ENCODE data around the gene PCDH9. TPM values are rescaled to one million over a fixed set of nuclear protein-coding genes. Genes with fewer than 3 reads are reported as not detected.

PCDH9 gene
- total RNA-seq, 4 donors from 2014 or later, result 5.7 to 12.9 (median 6.8) TPM

DNA sequence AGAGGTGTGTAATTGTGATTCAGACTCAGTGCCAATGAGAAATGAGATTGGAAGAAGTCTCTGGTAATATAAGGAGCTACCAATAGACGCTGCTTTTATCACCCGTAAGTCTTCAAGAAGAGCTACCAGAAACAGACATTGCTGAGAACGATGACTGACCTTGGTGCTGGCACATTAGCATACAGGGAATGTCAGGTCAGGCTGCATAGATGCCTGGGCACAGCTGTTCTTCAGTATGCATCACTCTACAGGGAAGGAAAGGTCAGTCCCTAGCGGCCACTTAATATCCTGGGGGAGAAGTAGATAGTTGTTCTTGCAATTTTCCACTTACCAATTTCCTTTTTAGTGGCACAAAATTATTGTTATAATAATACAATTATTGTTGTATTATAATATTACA lies 380.4 kb downstream of the PCDH9 start:
- DNase-seq (ENCODE audit: low spot score), result no peak
- no peak for ATAC-seq (ENCODE audit: low FRiP score)
- no peak for TF ChIP-seq CTCF (IDR thresholded peaks at IDR 0.05)

DNA sequence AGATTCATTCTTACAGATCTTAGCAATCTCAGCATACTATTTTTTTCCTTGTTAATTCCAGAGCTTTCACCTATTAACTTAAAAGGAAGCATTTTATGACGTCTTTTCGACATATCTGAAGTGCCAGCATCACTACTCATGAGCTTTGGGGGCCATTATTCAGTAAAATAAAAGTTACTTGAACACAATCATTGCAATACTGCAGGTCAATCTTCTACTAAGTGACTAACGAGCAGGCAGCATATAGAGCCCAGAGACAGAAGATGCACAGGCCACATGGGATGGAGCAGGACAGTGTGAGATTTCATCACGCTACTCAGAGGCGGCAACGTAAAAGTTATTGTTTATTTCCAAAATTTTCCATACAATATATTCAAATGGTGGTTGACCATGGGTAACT lies 382.6 kb downstream of the PCDH9 start:
- TF ChIP-seq CTCF (IDR thresholded peaks at IDR 0.05), result no peak
- no peak for DNase-seq (ENCODE audit: low spot score)
- ATAC-seq (ENCODE audit: low FRiP score), result no peak

- no peak for DNase-seq (ENCODE audit: low spot score)
- TF ChIP-seq CTCF (IDR thresholded peaks at IDR 0.05), result no peak
- ATAC-seq (ENCODE audit: low FRiP score), result no peak
Observed at GRCh38 chr13:66845393-66845792, 384.7 kb downstream of the PCDH9 start.

- no peak for ATAC-seq (ENCODE audit: low FRiP score)
- DNase-seq (ENCODE audit: low spot score), result no peak
- TF ChIP-seq CTCF (IDR thresholded peaks at IDR 0.05), result no peak
Observed at GRCh38 chr13:66844933-66845332, 385.2 kb downstream of the PCDH9 start.

DNA sequence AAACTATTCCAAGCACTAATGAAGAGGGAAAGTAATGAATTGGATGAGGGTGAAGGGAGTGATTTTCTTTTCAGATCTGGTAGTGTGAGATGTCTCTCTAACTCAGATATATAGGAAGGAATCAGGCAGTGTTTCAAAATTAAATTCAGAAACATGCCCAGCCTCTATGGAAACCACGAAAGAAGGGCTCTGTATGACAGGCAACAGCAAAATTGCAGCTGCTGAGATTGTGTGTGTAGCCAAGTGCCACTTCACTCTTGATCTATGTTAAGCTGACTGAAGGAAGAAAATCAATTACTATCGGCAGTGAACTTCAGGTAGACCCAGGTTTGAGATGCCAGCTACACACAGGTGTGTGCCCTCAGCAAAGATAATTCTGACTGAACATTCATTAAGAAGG lies 387.4 kb downstream of the PCDH9 start:
- no peak for TF ChIP-seq CTCF (IDR thresholded peaks at IDR 0.05)
- ATAC-seq (ENCODE audit: low FRiP score), result no peak
- no peak for DNase-seq (ENCODE audit: low spot score)

GRCh38 chr13:66840621-66841020 lies 389.5 kb downstream of the PCDH9 start:
- ATAC-seq (ENCODE audit: low FRiP score), result no peak
- no peak for DNase-seq (ENCODE audit: low spot score)
- no peak for TF ChIP-seq CTCF (IDR thresholded peaks at IDR 0.05)

- DNase-seq (ENCODE audit: low spot score), result no peak
- no peak for ATAC-seq (ENCODE audit: low FRiP score)
- TF ChIP-seq CTCF (IDR thresholded peaks at IDR 0.05), result no peak
Observed at GRCh38 chr13:66837246-66837645, 392.9 kb downstream of the PCDH9 start.

All from omental fat pad (tissue), 4 donors.